WTC11 (cell line): ENCODE measurements around the gene LATS1. TPM values are rescaled to one million over a fixed set of nuclear protein-coding genes. Genes with fewer than 3 reads are reported as not detected.

Experiments used
- ATAC-seq: fragments of 200-7000 bp; cut with Tn5 transposase; 2 replicates; pipeline ENCODE4 v1.10.0; 2021; ENCODE audit warnings: mild to moderate bottlenecking, moderate library complexity
- CTCF ChIA-PET: fragments of 300-600 bp; sonication (Branson Sonifier 250); formaldehyde crosslinking; loops from one replicate; lab custom pipeline; 2021; ENCODE audit warnings: antibody characterized with exemption; lab: Charles Lee
- POLR2A ChIA-PET: fragments of 350-600 bp; sonication (Branson Sonifier 250); formaldehyde crosslinking; loops from one replicate; lab custom pipeline; 2021; ENCODE audit warnings: antibody characterized with exemption; lab: Charles Lee
- DNase-seq: peaks from one replicate; pipeline ENCODE4 v3.0.0; 2021; ENCODE audit warnings: low spot score
- H3K27ac Mint-ChIP-seq: 2 replicates; pipeline ENCODE4 v1.8.0; 2021; ENCODE audit warnings: mixed read lengths
- H3K27me3 Mint-ChIP-seq: 2 replicates; pipeline ENCODE4 v1.8.0; 2021; ENCODE audit warnings: low read depth, mild to moderate bottlenecking, moderate library complexity, mixed read lengths
- H3K36me3 Mint-ChIP-seq: 2 replicates; pipeline ENCODE4 v1.8.0; 2021; ENCODE audit warnings: mixed read lengths
- H3K4me1 Mint-ChIP-seq: 2 replicates; pipeline ENCODE4 v1.8.0; 2022; ENCODE audit warnings: mixed read lengths
- H3K4me3 Mint-ChIP-seq: 2 replicates; pipeline ENCODE4 v1.8.0; 2021; ENCODE audit warnings: mild to moderate bottlenecking, moderate library complexity, mixed read lengths
- H3K9me3 Mint-ChIP-seq: 2 replicates; pipeline ENCODE4 v1.8.0; 2021; ENCODE audit warnings: mixed read lengths
- AFF4 ChIP-seq: sonication (generic); formaldehyde crosslinking; IDR thresholded peaks from 2 replicates; pipeline ENCODE4 v1.8.1; 2023; ENCODE audit warnings: mild to moderate bottlenecking, missing genetic modification reagents, borderline replicate concordance
- E2F5 ChIP-seq: sonication (generic); formaldehyde crosslinking; IDR thresholded peaks from 2 replicates; pipeline ENCODE4 v1.8.1; 2022; ENCODE audit warnings: mild to moderate bottlenecking, moderate library complexity, missing genetic modification reagents
- FOXJ3 ChIP-seq: sonication (generic); formaldehyde crosslinking; IDR thresholded peaks from 2 replicates; pipeline ENCODE4 v1.9.0; 2021; ENCODE audit warnings: missing genetic modification reagents, mild to moderate bottlenecking, borderline replicate concordance
- IRF2 ChIP-seq: sonication (generic); formaldehyde crosslinking; IDR thresholded peaks from 2 replicates; pipeline ENCODE4 v1.8.0; 2022; ENCODE audit warnings: low read depth, missing genetic modification reagents, borderline replicate concordance
- NR2C2 ChIP-seq: sonication (generic); formaldehyde crosslinking; IDR thresholded peaks from 2 replicates; pipeline ENCODE4 v1.8.0; 2022; ENCODE audit warnings: mild to moderate bottlenecking, missing genetic modification reagents
- RELA ChIP-seq: sonication (generic); formaldehyde crosslinking; IDR thresholded peaks from 2 replicates; pipeline ENCODE4 v1.8.1; 2022; ENCODE audit warnings: missing genetic modification reagents, mild to moderate bottlenecking, borderline replicate concordance
- SP1 ChIP-seq: sonication (generic); formaldehyde crosslinking; conservative IDR thresholded peaks from 2 replicates; pipeline ENCODE4 v1.8.1; 2022; ENCODE audit warnings: missing genetic modification reagents
- TEAD1 ChIP-seq: sonication (generic); formaldehyde crosslinking; IDR thresholded peaks from 2 replicates; pipeline ENCODE4 v1.8.0; 2022; ENCODE audit warnings: mild to moderate bottlenecking, missing genetic modification reagents
- TEAD4 ChIP-seq: sonication (generic); formaldehyde crosslinking; IDR thresholded peaks from 2 replicates; pipeline ENCODE4 v1.8.0; 2022; ENCODE audit warnings: mild to moderate bottlenecking, missing genetic modification reagents
- ZNF138 ChIP-seq: sonication (generic); formaldehyde crosslinking; conservative IDR thresholded peaks from 2 replicates; pipeline ENCODE4 v1.8.1; 2022; ENCODE audit warnings: mild to moderate bottlenecking, moderate library complexity, missing genetic modification reagents
- ZSCAN18 ChIP-seq: fragments of 250-450 bp; sonication (Bioruptor Pico); IDR thresholded peaks from 2 replicates; pipeline ENCODE4 v2.1.2; 2022; ENCODE audit warnings: mild to moderate bottlenecking, moderate library complexity
- total RNA-seq: library from RNA; stranded (reverse); gene quantifications from 3 replicates; pipeline ENCODE4 v1.2.3, GENCODE V29; 2021
- TF ChIP-seq, protein P1 (sequence below): fragments of 250-450 bp; sonication (Bioruptor Pico); IDR thresholded peaks from 2 replicates; pipeline ENCODE4 v1.8.0; 2021; ENCODE audit warnings: mild to moderate bottlenecking
- TF ChIP-seq, protein P2 (sequence below): sonication (generic); formaldehyde crosslinking; IDR thresholded peaks from 2 replicates; pipeline ENCODE4 v1.8.0; 2023; ENCODE audit warnings: missing genetic modification reagents, mild to moderate bottlenecking, borderline replicate concordance

Gene LATS1
- total RNA-seq, 1 experiment from 2014 or later, result 24.2 TPM

DNA sequence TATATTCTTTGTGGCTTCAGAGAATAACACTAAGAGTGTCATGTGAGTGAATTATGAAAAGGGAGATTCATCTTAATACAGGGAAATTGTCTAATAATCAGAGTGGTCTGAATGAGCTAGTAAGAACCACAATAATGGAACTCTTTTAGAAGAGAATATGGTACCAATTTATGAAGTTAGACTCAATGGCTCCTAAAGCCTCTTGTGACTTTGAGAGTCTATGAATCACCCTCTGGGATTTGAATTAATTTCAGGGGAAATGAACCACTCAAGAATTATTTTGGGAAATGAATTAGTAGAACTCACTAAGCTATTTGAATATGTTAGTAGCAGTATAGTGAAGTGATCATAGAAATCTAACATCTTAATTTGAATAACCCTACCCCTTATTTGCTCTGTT, 46.0 kb upstream of the LATS1 start (continued):
- TF ChIP-seq TEAD4 (CRISPR knock-in tag), result no peak
- TF ChIP-seq, all 79 proteins: peak for 0

DNA sequence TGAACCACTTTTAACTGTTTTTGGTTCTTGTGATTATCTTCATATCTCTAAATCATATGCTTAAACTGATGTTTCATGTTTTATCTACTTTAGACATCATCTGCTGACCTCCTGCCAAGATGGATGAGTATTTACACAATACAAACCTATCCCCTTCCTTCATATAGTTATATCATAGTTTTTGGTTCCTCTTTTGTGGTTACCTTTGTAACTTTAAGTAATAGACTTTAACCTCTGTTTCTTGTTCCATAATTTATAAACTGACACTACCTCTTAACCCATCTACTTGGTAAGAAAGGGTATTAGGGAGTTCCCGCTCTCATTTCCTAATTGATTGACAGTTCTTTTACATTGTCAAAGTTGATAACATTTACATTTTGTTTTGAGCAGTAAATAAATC, 43.5 kb upstream of the LATS1 start:
- Mint-ChIP-seq H3K27ac (no peak overlapping the region), H3K27me3 (no peaks in the 10 kb centered on the region), H3K4me1 (no peaks in the 10 kb centered on the region), H3K9me3 (peaks cover 13% of the 10 kb centered on the region), H3K36me3 (peaks cover 18% of the 10 kb centered on the region), H3K4me3 (no peak overlapping the region)
- POLR2A ChIA-PET, result no interaction called here
- CTCF ChIA-PET, result no interaction called here
- DNase-seq (no peak), ATAC-seq (no peak)
- TF ChIP-seq, protein P1, sequence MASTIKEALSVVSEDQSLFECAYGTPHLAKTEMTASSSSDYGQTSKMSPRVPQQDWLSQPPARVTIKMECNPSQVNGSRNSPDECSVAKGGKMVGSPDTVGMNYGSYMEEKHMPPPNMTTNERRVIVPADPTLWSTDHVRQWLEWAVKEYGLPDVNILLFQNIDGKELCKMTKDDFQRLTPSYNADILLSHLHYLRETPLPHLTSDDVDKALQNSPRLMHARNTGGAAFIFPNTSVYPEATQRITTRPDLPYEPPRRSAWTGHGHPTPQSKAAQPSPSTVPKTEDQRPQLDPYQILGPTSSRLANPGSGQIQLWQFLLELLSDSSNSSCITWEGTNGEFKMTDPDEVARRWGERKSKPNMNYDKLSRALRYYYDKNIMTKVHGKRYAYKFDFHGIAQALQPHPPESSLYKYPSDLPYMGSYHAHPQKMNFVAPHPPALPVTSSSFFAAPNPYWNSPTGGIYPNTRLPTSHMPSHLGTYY (CRISPR knock-in tag), result no peak
- TF ChIP-seq, all 79 proteins: peak for 0

DNA sequence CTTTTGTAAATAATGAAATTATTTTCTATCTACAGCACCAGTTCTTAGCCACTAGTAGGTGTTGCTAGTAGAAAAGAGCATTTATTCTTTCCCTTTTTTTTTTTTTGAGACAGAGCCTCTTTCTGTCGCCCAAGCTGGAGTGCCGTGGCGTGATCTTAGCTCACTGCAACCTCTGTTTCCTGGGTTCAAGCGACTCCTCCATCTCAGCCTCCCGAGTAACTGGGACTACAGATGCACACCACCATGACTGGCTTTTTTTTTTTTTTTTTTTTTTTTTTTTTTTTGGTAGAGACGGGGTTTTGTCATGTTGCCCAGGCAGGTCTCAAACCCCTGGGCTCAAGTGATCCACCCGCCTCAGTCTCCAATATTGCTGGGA, 38.3 kb upstream of the LATS1 start:
- H3K27me3 Mint-ChIP-seq, result no peaks in the 10 kb centered on the region
- no peak overlapping the region for H3K4me3 Mint-ChIP-seq
- H3K36me3 Mint-ChIP-seq, result peaks cover 3% of the 10 kb centered on the region; the same call in 1 of the 2 replicates
- ChIA-PET POLR2A (interaction anchor here (0.6 to 0.7 kb wide), 3 partner anchors 60 to 453 kb away, joined by 4 to 5 read pairs (median 4); no protein-coding TSS in a partner anchor), CTCF (interaction anchor here (0.8 kb wide), 1 partner anchor 11 kb away, joined by 3 read pairs; no protein-coding TSS in a partner anchor)
- no peak overlapping the region for H3K27ac Mint-ChIP-seq
- H3K9me3 Mint-ChIP-seq, result no peaks in the 10 kb centered on the region
- no peaks in the 10 kb centered on the region for H3K4me1 Mint-ChIP-seq
- DNase-seq, result no peak
- TF ChIP-seq AFF4 (CRISPR knock-in tag), result no peak
- TF ChIP-seq TEAD1 (CRISPR knock-in tag), result no peak
- no peak for ATAC-seq

DNA sequence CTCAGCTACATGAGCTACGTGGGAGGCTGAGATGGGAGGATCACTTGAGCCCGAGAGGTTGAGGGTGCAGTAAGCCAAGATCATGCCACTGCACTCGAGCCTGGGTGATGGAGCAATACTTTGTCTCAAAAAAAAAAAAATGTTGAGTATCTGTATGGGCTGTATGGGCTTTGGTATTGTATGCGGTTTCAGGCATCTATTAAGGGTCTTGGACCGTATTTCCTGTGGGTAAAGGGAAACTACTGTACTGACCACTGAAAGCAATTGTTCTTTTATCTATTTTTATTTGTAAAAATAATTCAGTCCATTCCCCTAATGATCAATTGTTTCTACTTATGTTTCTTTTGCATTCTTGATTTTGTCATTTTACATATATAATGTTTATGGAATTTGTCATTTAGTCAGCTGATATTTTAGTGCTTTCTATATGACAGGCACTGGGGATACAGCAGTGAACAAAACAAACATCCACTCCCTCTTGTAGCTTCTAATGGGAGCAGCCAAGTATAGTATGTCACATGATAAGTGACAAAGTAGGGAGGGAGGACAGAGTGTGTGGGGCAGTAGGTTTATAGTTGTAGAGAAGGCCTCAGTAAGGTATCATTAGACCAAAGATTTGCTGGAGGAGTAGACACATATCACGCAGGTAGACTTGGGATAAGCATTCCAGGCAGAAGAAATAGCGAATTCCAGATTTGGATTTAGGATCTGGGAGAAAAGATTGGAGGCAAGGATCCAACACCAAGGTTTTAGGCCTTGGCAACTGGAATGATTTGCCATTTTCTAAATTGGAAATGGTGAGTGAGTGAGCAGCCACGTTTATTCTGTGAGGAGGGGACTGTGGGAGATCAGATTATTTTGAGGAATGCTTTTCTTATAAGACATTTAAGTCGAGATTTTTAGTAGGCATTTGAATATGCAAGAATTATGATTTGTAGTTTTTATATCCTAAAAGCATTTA, 37.7 kb upstream of the LATS1 start:
- peak overlapping the region; percentile 10 for H3K27ac Mint-ChIP-seq
- no peaks in the 10 kb centered on the region for H3K9me3 Mint-ChIP-seq
- no peak for ATAC-seq
- TF ChIP-seq E2F5 (CRISPR knock-in tag), result no peak
- no peak for TF ChIP-seq ZSCAN18 (CRISPR knock-in tag)
- no peak for DNase-seq
- no peaks in the 10 kb centered on the region for H3K27me3 Mint-ChIP-seq
- H3K36me3 Mint-ChIP-seq, result peaks cover 3% of the 10 kb centered on the region; the same call in 1 of the 2 replicates
- ChIA-PET POLR2A (interaction anchor here (0.6 to 0.7 kb wide), 2 partner anchors 85 to 454 kb away, joined by 4 to 5 read pairs; no protein-coding TSS in a partner anchor), CTCF (no interaction called here)
- H3K4me1 Mint-ChIP-seq, result peaks cover 3% of the 10 kb centered on the region
- H3K4me3 Mint-ChIP-seq, result no peak overlapping the region

- Mint-ChIP-seq H3K4me3 (no peak overlapping the region), H3K27ac (no peak overlapping the region), H3K36me3 (no peaks in the 10 kb centered on the region), H3K4me1 (peaks cover 6% of the 10 kb centered on the region), H3K9me3 (no peaks in the 10 kb centered on the region), H3K27me3 (no peaks in the 10 kb centered on the region)
- ChIA-PET POLR2A (no interaction called here), CTCF (no interaction called here)
- no peak for DNase-seq
- no peak for ATAC-seq
- TF ChIP-seq, protein P2, sequence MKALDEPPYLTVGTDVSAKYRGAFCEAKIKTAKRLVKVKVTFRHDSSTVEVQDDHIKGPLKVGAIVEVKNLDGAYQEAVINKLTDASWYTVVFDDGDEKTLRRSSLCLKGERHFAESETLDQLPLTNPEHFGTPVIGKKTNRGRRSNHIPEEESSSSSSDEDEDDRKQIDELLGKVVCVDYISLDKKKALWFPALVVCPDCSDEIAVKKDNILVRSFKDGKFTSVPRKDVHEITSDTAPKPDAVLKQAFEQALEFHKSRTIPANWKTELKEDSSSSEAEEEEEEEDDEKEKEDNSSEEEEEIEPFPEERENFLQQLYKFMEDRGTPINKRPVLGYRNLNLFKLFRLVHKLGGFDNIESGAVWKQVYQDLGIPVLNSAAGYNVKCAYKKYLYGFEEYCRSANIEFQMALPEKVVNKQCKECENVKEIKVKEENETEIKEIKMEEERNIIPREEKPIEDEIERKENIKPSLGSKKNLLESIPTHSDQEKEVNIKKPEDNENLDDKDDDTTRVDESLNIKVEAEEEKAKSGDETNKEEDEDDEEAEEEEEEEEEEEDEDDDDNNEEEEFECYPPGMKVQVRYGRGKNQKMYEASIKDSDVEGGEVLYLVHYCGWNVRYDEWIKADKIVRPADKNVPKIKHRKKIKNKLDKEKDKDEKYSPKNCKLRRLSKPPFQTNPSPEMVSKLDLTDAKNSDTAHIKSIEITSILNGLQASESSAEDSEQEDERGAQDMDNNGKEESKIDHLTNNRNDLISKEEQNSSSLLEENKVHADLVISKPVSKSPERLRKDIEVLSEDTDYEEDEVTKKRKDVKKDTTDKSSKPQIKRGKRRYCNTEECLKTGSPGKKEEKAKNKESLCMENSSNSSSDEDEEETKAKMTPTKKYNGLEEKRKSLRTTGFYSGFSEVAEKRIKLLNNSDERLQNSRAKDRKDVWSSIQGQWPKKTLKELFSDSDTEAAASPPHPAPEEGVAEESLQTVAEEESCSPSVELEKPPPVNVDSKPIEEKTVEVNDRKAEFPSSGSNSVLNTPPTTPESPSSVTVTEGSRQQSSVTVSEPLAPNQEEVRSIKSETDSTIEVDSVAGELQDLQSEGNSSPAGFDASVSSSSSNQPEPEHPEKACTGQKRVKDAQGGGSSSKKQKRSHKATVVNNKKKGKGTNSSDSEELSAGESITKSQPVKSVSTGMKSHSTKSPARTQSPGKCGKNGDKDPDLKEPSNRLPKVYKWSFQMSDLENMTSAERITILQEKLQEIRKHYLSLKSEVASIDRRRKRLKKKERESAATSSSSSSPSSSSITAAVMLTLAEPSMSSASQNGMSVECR (CRISPR knock-in tag), result no peak
- TF ChIP-seq RELA (no peak), NR2C2 (CRISPR knock-in tag) (no peak), ZNF138 (CRISPR knock-in tag) (no peak), IRF2 (no peak), FOXJ3 (no peak), SP1 (no peak)
Observed at GRCh38 chr6:149754548-149754947, 36.6 kb upstream of the LATS1 start.
